LoVo (cell line): ENCODE data around the gene SFXN2.
A peak's percentile ranks its signal among the peaks of the same experiment; 100 is the strongest.
"Not testable (repeated sequence)": the region's sequence is repeated elsewhere in the genome, so short reads cannot be mapped to it uniquely, and the experiment has no call there.

Source experiments
- DNase-seq: peaks from one replicate; pipeline ENCODE4 v3.0.0-alpha.2; 2016; ENCODE audit warnings: low spot score

Gene SFXN2

DNA sequence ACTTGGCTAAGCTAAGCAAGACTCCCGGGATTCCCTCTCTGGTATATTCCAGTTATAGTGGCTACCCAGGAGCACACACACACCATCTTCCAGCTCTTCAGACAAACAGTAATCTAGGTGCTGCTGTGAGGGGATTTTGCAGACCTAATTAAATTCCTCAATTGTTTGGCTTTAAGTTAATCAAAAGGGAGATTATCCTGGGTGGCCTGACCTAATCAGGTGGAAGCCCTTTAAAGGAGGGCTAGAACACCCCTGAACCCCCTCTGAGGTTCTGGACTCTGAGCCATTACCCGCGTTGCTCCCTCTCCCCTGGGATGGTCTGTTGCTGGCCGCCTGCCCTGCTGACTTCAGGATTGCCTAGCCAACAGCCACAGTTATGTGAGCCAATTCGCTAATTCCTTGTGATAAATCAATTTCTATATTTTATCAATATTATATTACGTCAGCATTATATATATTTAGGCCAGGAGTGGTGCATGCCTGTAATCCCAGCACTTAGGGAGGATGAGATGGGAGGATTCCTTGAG is 6.4 kb downstream of the SFXN2 start:
- DNase-seq, result no peak

- no peak for DNase-seq
Measured at GRCh38 chr10:102721954-102722353, 7.5 kb downstream of the SFXN2 start.

GRCh38 chr10:102723989-102724388 is 9.6 kb downstream of the SFXN2 start:
- DNase-seq, result no peak

- no peak for DNase-seq
Measured at GRCh38 chr10:102726274-102726673, 11.8 kb downstream of the SFXN2 start.

DNA sequence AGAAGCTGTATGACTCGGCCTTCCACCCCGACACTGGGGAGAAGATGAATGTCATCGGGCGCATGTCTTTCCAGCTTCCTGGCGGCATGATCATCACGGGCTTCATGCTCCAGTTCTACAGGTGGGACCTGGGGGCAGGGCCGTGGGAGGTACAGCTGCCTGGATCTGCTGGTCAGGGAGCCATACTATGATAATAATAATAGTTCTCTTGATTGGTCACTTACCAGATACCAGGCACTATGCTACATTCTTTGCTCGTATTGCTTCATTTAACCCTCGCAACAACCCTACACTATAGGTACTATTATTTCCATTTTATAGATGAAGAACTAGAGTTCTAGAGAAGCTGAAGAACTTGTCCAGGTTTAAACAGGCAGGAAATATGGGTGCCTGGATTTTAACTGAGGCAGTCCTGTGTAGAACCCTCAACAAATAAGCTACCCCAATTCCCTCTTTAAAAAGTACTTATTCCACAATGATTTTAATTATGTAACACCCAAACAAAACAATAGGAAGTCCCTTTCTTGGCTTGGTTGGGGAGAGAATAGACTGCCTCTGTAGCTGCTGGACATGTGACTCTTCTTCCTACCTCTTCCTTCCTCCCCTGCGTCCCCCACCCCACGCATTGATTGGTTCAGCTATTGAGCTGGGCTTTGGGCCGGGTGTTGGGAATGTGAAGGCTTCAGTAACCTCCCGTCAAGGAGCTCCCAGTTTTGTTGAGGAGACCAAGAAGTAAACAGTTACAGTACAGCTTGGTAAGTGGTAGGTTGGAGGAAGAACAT is 12.8 kb downstream of the SFXN2 start:
- no peak for DNase-seq

- peak; percentile 54 for DNase-seq
Measured at GRCh38 chr10:102729029-102730026, 14.9 kb downstream of the SFXN2 start.

DNA sequence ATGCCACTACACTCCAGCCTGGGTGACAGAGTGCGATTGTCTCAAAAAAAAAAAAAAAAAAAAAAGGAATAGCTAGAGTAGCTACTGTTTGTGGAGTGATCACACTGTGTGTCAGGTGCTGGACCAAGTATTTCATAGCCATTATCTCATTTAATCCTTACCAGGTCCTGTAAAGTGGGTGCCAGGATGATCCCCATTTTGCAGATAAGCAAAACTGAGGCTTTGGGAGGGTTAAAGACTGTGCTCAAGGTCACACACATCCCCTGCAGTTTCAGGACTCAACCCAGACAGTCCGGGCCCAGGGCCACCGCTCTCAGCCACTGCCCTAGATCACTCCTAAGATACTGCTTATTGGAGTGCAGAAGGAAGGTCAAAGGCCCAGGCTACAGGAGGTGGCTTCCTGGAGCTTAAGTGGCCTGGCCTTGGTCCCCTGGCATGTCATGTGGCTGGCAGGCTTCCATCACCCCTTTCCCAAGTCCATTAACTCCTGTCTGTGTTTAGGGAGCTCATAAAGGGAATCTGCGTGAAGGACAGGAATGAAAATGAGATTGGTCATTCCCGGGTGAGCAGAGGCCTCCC is 16.9 kb downstream of the SFXN2 start:
- DNase-seq, result no peak

- no peak for DNase-seq
Measured at GRCh38 chr10:102732661-102733060, 18.2 kb downstream of the SFXN2 start.

DNA sequence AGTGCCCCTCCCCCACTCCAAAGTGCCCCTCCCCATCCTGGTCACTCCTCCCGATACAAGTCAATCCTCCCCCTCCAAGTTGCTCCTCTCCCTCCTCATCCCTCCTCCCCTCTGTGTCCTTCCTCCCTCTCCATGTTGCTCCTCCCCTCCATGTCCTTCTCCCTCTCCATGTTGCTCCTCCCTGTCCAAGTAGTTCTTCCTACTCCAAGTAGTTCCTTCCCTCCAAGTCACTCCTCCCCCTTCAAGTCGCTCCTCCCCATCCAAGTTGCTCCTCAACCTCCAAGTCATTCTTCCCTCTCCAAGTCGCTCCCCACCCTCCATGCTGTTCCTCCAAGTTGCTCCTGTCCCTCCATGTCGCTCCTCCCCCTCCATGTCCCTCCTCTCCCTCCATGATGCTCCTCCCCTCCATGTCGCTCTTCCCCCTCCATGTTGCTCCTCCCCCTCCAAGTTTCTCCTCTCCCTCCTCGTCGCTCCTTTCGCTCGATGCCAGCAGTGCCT is 20.7 kb downstream of the SFXN2 start:
- DNase-seq, result no peak

DNA sequence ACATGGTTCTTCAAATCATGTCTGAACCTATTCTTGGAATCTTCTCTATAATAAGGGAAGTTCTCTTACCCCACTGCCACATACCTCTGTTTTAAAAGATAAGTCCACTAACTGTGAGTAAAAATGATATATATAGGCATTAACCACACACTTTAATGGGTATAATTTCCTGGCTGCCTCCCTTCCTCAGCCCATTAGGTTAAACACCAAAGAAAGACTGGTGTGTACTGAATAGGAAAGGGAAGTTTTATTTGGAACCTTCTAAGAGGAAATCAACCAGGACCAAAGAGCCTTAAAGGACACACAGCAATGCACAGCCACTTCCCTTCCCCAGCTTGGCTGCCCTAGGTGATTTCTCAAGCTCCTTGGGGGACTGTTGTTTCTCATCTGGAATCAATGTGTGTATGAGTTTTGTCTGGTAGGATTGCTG is 24.3 kb downstream of the SFXN2 start:
- no peak for DNase-seq

GRCh38 chr10:102740229-102740628 is 25.8 kb downstream of the SFXN2 start:
- no peak for DNase-seq

- DNase-seq, result no peak
Measured at GRCh38 chr10:102741726-102742237, 27.3 kb downstream of the SFXN2 start.

DNA sequence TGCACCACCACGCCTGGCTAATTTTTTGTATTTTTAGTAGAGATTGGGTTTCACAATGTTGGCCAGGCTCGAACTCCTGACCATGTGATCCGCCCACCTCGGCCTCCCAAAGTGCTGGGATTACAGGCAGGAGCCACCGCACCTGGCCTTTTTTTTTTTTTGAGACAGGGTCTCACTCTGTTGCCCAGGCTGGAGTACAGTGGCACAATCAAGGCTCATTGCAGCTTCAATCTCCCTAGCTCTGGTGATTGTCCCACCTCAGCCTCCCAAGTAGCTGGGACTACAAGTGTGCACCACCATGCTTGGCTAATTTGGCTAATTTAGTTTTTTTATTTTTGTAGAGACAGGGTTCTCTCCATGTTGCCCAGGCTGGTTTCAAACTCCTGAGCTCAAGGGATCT is 27.9 kb downstream of the SFXN2 start:
- DNase-seq, result not testable (repeated sequence)

GRCh38 chr10:102743078-102743587 is 28.7 kb downstream of the SFXN2 start:
- no peak for DNase-seq

GRCh38 chr10:102743588-102744373 is 29.3 kb downstream of the SFXN2 start, which contains the start of gene WBP1L:
WBP1L (plus strand) TSS chr10:102743948; CDS start chr10:102744054, 106 bp downstream.
- DNase-seq, result peak; percentile 99

GRCh38 chr10:102744374-102745051 is 30.1 kb downstream of the SFXN2 start:
- no peak for DNase-seq

- DNase-seq, result no peak
Measured at GRCh38 chr10:102745157-102745556, 30.7 kb downstream of the SFXN2 start.

DNA sequence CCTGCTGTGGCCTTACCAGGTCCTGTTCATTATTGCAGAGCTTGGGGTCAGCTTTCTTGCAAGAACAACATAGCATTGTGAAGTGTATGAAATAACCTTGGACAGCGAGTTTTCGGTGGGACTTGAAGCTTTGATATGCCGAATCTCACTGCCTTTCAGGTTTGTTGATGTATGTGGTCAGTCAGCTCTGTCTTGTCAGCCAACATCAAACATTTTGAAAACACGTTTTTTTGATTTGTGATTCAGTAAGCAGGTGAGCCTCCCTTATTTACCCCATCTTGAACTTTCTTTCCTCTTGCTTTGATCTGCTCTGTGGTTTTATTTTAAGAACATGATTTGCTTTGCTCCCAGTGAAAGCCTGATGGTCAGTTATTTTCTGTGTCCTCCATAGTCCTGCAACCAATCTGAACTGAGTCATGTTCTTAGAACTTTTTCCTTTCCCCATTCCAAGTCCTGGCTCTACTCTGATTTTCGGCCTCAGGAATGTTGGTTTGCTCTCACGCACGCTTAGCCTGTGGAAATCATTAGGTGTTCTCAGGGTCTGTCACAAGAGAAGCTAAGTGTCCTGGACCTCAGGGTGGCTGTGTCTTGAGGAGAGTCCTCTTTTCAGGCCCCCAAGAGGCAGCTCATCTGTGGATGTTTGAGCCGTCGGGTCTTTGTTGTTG is 38.0 kb downstream of the SFXN2 start:
- no peak for DNase-seq

DNA sequence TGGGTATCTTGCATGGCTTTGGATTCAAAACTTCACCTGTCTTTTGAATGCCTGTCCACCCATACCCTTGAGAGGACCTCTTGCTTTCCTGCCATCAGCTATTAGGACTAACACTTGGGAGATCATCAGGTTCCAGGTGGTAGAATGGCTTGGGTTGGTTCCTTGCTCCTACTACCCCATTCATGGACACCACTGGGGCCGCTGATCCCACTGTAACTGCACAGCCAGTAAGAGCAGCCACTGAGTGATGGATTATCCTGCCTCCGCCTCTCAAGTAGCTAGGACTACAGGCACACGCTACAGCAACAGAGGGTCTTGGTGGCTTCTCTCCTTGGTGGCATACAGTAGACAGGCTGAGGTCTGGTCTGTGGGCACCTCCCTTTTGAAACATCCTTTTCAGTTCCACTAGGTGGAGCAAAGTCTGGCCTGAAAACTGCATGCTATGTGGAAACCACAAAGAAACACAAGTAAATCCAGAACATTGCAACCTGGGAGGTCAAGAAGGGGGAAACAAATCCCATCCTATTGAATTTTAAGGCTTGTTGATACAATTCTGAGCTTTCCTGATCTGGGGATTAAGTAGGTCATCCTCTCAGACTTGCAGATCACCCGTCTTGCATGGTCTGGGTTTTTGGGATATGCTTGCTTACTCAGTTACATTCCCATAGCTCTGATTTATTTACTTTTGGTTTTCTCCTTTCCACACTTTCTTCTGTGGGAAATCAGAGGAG is 38.7 kb downstream of the SFXN2 start:
- DNase-seq, result no peak
